ENCODE results near the gene LCN9.

The LCN9 gene

GRCh38 chr9:135683401-135684034, 20.4 kb downstream of the LCN9 start:
- TF ChIP-seq CTCF (IDR thresholded peaks at IDR 0.05; ENCODE audit: low read length, missing control alignments): no peak
- no peak overlapping the region for H3K4me3 ChIP-seq (replicated peaks; ENCODE audit: low read depth, low read length)
- DNase-seq (ENCODE audit: low read depth): no peak

- TF ChIP-seq CTCF (IDR thresholded peaks at IDR 0.05; ENCODE audit: low read length, missing control alignments): no peak
- H3K4me3 ChIP-seq (replicated peaks; ENCODE audit: low read depth, low read length): no peak overlapping the region
- no peak for DNase-seq (ENCODE audit: low read depth)
Observed at GRCh38 chr9:135684691-135685090, 21.6 kb downstream of the LCN9 start.

GRCh38 chr9:135687216-135687615, 24.1 kb downstream of the LCN9 start:
- DNase-seq (ENCODE audit: low read depth): no peak
- no peak overlapping the region for H3K4me3 ChIP-seq (replicated peaks; ENCODE audit: low read depth, low read length)
- no peak for TF ChIP-seq CTCF (IDR thresholded peaks at IDR 0.05; ENCODE audit: low read length, missing control alignments)

DNA sequence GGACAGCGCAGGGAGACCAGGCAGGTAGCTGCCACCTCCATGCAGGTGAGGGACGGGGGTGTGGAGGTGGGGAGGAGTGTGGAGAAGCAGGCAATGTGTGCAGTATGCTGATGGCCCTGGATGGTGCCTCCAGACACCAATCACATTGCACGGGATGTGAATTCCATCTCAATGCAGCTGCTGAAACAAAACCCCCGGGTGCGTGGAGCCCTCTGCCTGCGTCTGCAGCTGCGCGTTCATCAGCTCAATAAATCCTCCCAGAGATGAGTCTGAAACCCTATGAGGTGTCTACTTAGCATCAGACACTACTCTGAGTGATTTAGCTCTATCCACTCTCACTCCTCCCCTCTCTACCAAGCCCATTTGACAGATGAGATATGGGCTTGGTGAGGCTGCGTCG, 25.9 kb downstream of the LCN9 start:
- no peak for DNase-seq (ENCODE audit: low read depth)
- no peak overlapping the region for H3K4me3 ChIP-seq (replicated peaks; ENCODE audit: low read depth, low read length)
- no peak for TF ChIP-seq CTCF (IDR thresholded peaks at IDR 0.05; ENCODE audit: low read length, missing control alignments)

DNA sequence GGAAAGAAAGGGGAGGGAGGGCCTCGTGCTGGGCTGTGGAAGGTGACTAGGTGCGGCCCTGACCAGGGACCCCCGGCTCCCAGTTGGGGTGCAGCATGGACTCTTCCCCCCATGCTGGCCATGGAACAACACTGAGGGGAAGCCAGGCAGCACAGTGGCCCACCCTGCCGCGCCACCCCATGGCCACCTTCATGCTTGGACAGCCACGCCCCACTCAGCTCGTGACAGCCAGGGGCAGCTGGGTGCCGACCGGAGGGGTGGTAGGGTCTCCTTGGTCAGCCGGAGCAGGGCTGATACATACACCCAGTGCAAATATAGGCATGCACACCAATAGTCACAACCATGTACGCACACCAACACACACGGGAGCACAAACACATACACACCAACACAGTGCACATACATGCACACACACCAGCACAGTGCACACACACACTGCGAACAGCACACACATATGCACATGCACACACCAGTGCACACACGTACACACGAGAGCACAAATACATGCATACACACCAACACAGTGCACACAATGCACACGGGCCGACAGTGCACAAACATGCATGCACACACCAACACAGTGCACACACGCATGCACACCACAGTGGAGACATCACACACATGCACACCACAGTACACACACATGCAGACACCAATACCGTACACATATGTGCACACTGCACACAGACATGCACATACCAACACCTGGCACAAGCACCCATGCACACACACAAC, 27.9 kb downstream of the LCN9 start:
- no peak for DNase-seq (ENCODE audit: low read depth)
- no peak for TF ChIP-seq CTCF (IDR thresholded peaks at IDR 0.05; ENCODE audit: low read length, missing control alignments)
- H3K4me3 ChIP-seq (replicated peaks; ENCODE audit: low read depth, low read length): no peak overlapping the region

- no peak for DNase-seq (ENCODE audit: low read depth)
- H3K4me3 ChIP-seq (replicated peaks; ENCODE audit: low read depth, low read length): no peak overlapping the region
- TF ChIP-seq CTCF (IDR thresholded peaks at IDR 0.05; ENCODE audit: low read length, missing control alignments): no peak
Observed at GRCh38 chr9:135692410-135692809, 29.3 kb downstream of the LCN9 start.

DNA sequence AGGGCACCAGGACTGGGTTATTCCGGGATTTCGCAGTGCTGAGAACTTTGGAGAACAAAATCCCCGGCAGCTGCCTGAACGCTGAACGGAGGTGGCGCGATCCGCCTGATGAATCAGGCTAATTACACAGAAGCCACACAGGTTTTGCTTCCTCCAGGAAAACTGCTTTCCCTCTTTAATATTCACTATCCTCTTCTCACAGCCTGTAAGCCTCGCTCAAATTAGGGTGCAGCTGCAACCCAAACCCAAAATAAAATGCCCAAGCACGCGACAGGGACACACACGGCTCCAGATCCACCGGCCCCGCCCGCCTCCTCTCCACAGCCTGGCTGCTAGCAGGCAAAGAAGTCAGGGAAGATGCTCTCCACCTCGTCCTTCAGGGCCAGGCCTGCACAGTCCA, 30.2 kb downstream of the LCN9 start:
- DNase-seq (ENCODE audit: low read depth): no peak
- no peak overlapping the region for H3K4me3 ChIP-seq (replicated peaks; ENCODE audit: low read depth, low read length)
- no peak for TF ChIP-seq CTCF (IDR thresholded peaks at IDR 0.05; ENCODE audit: low read length, missing control alignments)
